Panc1 (cell line): ENCODE data around the gene MAST4. TPM values are rescaled to one million over a fixed set of nuclear protein-coding genes. Genes with fewer than 3 reads are reported as not detected.
A peak's percentile ranks its signal among the peaks of the same experiment; 100 is the strongest.

ENCODE experiments used
- ATAC-seq: fragments of 200-7000 bp; cut with Tn5 transposase; 2 replicates; pipeline ENCODE4 v1.9.1; 2020; ENCODE audit warnings: mild to moderate bottlenecking, moderate library complexity
- BruUV-seq: library from RNA; stranded (reverse); fragments of 400-500 nt; replicated peaks from 2 replicates; lab custom pipeline; 2021; lab: Mats Ljungman, UMichigan
- CTCF ChIA-PET: fragments of 300-600 bp; sonication (Branson Sonifier 250); formaldehyde crosslinking; loops from one replicate; lab custom pipeline; 2022; ENCODE audit warnings: antibody characterized with exemption; lab: Charles Lee
- POLR2A ChIA-PET: fragments of 300-600 bp; sonication (Branson Sonifier 250); formaldehyde crosslinking; loops from one replicate; lab custom pipeline; 2022; ENCODE audit warnings: antibody characterized with exemption; lab: Charles Lee
- DNase-seq: peaks from one replicate; pipeline ENCODE4 v3.0.0-alpha.2; 2010; ENCODE audit warnings: low read depth, low spot score
- H3K27ac ChIP-seq: 2 replicates; pipeline ENCODE4 v1.5.1; 2011; ENCODE audit warnings: mild to moderate bottlenecking, low read length, inconsistent platforms
- H3K27me3 ChIP-seq: fragments of 200-500 bp; sonication (Bioruptor generic); 2 replicates; pipeline ENCODE4 v1.6.0; 2014; ENCODE audit warnings: low read length, inconsistent platforms; ENCODE audit not compliant: control insufficient read depth, insufficient read depth
- H3K36me3 ChIP-seq: fragments of 200-500 bp; sonication (Bioruptor generic); 2 replicates; pipeline ENCODE4 v1.5.1; 2014; ENCODE audit warnings: inconsistent platforms, mild to moderate bottlenecking, low read length, moderate library complexity; ENCODE audit not compliant: control insufficient read depth, insufficient read depth
- H3K4me1 ChIP-seq: 2 replicates; pipeline ENCODE4 v1.5.1; 2011; ENCODE audit warnings: inconsistent platforms, mild to moderate bottlenecking, low read length, moderate library complexity; ENCODE audit not compliant: control insufficient read depth, insufficient read depth
- H3K4me3 ChIP-seq, 2 experiments: 2 replicates each; pipeline ENCODE4 v1.5.1; 2011 to 2012; ENCODE audit warnings: low read depth in 2 of 2, low read length in 2 of 2, mild to moderate bottlenecking in 2 of 2, inconsistent platforms in 1 of 2, moderate library complexity in 1 of 2
- H3K9me3 ChIP-seq: fragments of 200-500 bp; sonication (Bioruptor generic); 2 replicates; pipeline ENCODE4 v1.5.1; 2014; ENCODE audit warnings: low read depth, mild to moderate bottlenecking, inconsistent platforms, low read length, moderate library complexity; ENCODE audit not compliant: control insufficient read depth, insufficient read depth
- CTCF ChIP-seq: fragments of 450-650 bp; IDR thresholded peaks from 2 replicates; pipeline ENCODE4 v1.5.1; 2017; ENCODE audit warnings: mild to moderate bottlenecking
- POLR2AphosphoS5 ChIP-seq: IDR thresholded peaks from 2 replicates; pipeline ENCODE4 v1.6.1; 2012; ENCODE audit warnings: mild to moderate bottlenecking, low read depth, low read length, moderate library complexity
- REST ChIP-seq, 2 experiments: IDR thresholded peaks; 2 replicates each; pipeline ENCODE4 v1.6.1; 2011 to 2012; ENCODE audit warnings: low read depth in 2 of 2, control low read depth in 1 of 2, low read length in 1 of 2, mild to moderate bottlenecking in 1 of 2, moderate library complexity in 1 of 2; ENCODE audit not compliant: insufficient read depth in 1 of 2
- SIN3A ChIP-seq: IDR thresholded peaks from 2 replicates; pipeline ENCODE4 v1.6.1; 2012; ENCODE audit warnings: low read depth, mild to moderate bottlenecking, low read length, moderate library complexity, borderline replicate concordance; ENCODE audit not compliant: insufficient read depth
- TCF7L2 ChIP-seq: IDR thresholded peaks from 2 replicates; pipeline ENCODE4 v1.6.1; 2011; ENCODE audit warnings: mild to moderate bottlenecking, low read depth, low read length, inconsistent platforms
- in situ Hi-C: cut with HindIII; loops from 2 replicates; pipeline ENCODE4 v1.10.0; 2016; ENCODE audit warnings: low sequenced_read_pairs, low pct_unique_long_range_greater_than_20kb
- intact Hi-C: fragments of 100-400 bp; cut with micrococcal nuclease; formaldehyde crosslinking; loops from one replicate; pipeline ENCODE4 v1.10.0; 2022; ENCODE audit not compliant: unreplicated experiment
- total RNA-seq: library from RNA; stranded (reverse); gene quantifications from one replicate; pipeline ENCODE4 v1.2.1, GENCODE V29; 2021; ENCODE audit not compliant: unreplicated experiment

MAST4 gene
- total RNA-seq, 1 experiment from 2014 or later, result 1.8 TPM

GRCh38 chr5:67004730-67005350 is 408.6 kb downstream of the MAST4 start:
- Histone ChIP-seq H3K4me3 (peak overlapping the region; percentile 47 to 82), H3K4me1 (no peaks in the 10 kb centered on the region; the same call in 1 of the 2 replicates), H3K27me3 (peaks cover 6% of the 10 kb centered on the region), H3K27ac (peak overlapping the region; percentile 48; the same call in 1 of the 2 replicates), H3K36me3 (no peaks in the 10 kb centered on the region), H3K9me3 (no peaks in the 10 kb centered on the region)
- intact Hi-C loops, result no loop called here
- ChIA-PET CTCF (no interaction called here), POLR2A (no interaction called here)
- TF ChIP-seq REST (IDR thresholded peaks at IDR 0.05; ENCODE audit: insufficient read depth in 1 of 2, low read depth in 2 of 2, low read length in 1 of 2) (no peak), CTCF (no peak), POLR2AphosphoS5 (no peak), SIN3A (no peak), TCF7L2 (no peak)
- in situ Hi-C loops, result no loop called here
- no peak for ATAC-seq
- no TSS peak for BruUV-seq
- DNase-seq, result no peak

- no peak for TF ChIP-seq TCF7L2
- no peak for TF ChIP-seq POLR2AphosphoS5
- no peak for TF ChIP-seq REST (IDR thresholded peaks at IDR 0.05; ENCODE audit: insufficient read depth in 1 of 2, low read depth in 2 of 2, low read length in 1 of 2)
- no peak for TF ChIP-seq SIN3A
- no peak for TF ChIP-seq CTCF
- in situ Hi-C loops, result no loop called here
- H3K4me3 ChIP-seq, result peak overlapping the region; percentile 47 to 82; a peak in 3 of 4 replicates
- no peaks in the 10 kb centered on the region for H3K9me3 ChIP-seq
- intact Hi-C loops, result no loop called here
- H3K4me1 ChIP-seq, result no peaks in the 10 kb centered on the region; the same call in 1 of the 2 replicates
- POLR2A ChIA-PET, result no interaction called here
- DNase-seq, result no peak
- no peak overlapping the region for H3K27ac ChIP-seq
- peaks cover 6% of the 10 kb centered on the region for H3K27me3 ChIP-seq
- no TSS peak for BruUV-seq
- CTCF ChIA-PET, result no interaction called here
- no peak for ATAC-seq
- no peaks in the 10 kb centered on the region for H3K36me3 ChIP-seq
Observed at GRCh38 chr5:67005737-67006499, 409.7 kb downstream of the MAST4 start.
